ENCODE results near the gene DIDO1. TPM values are rescaled to one million over a fixed set of nuclear protein-coding genes. Genes with fewer than 3 reads are reported as not detected.

Gene DIDO1
- total RNA-seq, 2 experiments from 2014 or later: 51.9 to 54.3 TPM

GRCh38 chr20:62952968-62953838 is 26.9 kb upstream of the DIDO1 start:
- H3K36me3 Mint-ChIP-seq (ENCODE audit: low read depth): peaks cover 24% of the 10 kb centered on the region
- no peak for ATAC-seq (ENCODE audit: poor library complexity)
- no peaks in the 10 kb centered on the region for H3K27me3 Mint-ChIP-seq
- Histone ChIP-seq H3K27me3 (ENCODE audit: control insufficient read depth in 1 of 2, insufficient read depth in 2 of 2, low read length in 2 of 2) (no peaks in the 10 kb centered on the region), H3K4me3 (ENCODE audit: low read length) (peak overlapping the region; percentile 46), H3K36me3 (ENCODE audit: insufficient read depth, low read length) (peaks cover 20% of the 10 kb centered on the region), H3K27ac (ENCODE audit: low read depth in 1 of 2, low read length in 2 of 2) (peak overlapping the region; percentile 17 to 78), H3K9me3 (ENCODE audit: control insufficient read depth in 1 of 2, insufficient read depth in 1 of 2, low read length in 2 of 2) (peaks cover 0 to 9% of the 10 kb centered on the region in 2 experiments), H3K4me1 (ENCODE audit: insufficient read depth, low read length) (peaks cover 42% of the 10 kb centered on the region)
- peaks cover 31% of the 10 kb centered on the region for H3K4me1 Mint-ChIP-seq (ENCODE audit: low read depth)
- H3K27ac Mint-ChIP-seq: peak overlapping the region; percentile 90
- TF ChIP-seq, protein P1, sequence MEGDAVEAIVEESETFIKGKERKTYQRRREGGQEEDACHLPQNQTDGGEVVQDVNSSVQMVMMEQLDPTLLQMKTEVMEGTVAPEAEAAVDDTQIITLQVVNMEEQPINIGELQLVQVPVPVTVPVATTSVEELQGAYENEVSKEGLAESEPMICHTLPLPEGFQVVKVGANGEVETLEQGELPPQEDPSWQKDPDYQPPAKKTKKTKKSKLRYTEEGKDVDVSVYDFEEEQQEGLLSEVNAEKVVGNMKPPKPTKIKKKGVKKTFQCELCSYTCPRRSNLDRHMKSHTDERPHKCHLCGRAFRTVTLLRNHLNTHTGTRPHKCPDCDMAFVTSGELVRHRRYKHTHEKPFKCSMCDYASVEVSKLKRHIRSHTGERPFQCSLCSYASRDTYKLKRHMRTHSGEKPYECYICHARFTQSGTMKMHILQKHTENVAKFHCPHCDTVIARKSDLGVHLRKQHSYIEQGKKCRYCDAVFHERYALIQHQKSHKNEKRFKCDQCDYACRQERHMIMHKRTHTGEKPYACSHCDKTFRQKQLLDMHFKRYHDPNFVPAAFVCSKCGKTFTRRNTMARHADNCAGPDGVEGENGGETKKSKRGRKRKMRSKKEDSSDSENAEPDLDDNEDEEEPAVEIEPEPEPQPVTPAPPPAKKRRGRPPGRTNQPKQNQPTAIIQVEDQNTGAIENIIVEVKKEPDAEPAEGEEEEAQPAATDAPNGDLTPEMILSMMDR (IDR thresholded peaks at IDR 0.05): no peak
- ChIA-PET CTCF (interaction anchor here (1.1 to 2.1 kb wide), 2 partner anchors 19 to 56 kb away, joined by 3 to 7 read pairs; no protein-coding TSS in a partner anchor), POLR2A (interaction anchor here (0.6 to 3.1 kb wide), 13 partner anchors 11 to 159 kb away, joined by 3 to 41 read pairs (median 9); partner anchors contain the start of genes DIDO1, GID8 and TCFL5)
- DNase-seq: peak in 1 of 14 experiments; percentile 11
- intact Hi-C loops (cut with DNase I, micrococcal nuclease): loop anchor here in 1 of 2 experiments (10.0 kb wide), 1 partner anchor 52 kb away; the partner anchor contains the start of gene BHLHE23
- no peaks in the 10 kb centered on the region for H3K9me3 Mint-ChIP-seq
- peak overlapping the region; percentile 88 for H3K4me3 Mint-ChIP-seq

- ATAC-seq (ENCODE audit: poor library complexity) (no peak), DNase-seq (peak in 7 of 14 experiments; percentile 16 to 67 (median 51))
- peaks cover 26% of the 10 kb centered on the region for H3K36me3 ChIP-seq (ENCODE audit: insufficient read depth, low read length)
- peaks cover 42% of the 10 kb centered on the region for H3K4me1 ChIP-seq (ENCODE audit: insufficient read depth, low read length)
- POLR2A ChIA-PET: interaction anchor here (0.6 to 3.1 kb wide), 2 partner anchors 15 to 51 kb away, joined by 3 to 41 read pairs; partner anchors contain the start of gene GID8
- Mint-ChIP-seq H3K36me3 (ENCODE audit: low read depth) (peaks cover 32% of the 10 kb centered on the region), H3K4me1 (ENCODE audit: low read depth) (peaks cover 31% of the 10 kb centered on the region), H3K4me3 (peak within 1 kb of the TSS; percentile 88), H3K9me3 (no peaks in the 10 kb centered on the region), H3K27me3 (no peaks in the 10 kb centered on the region), H3K27ac (peak within 1 kb of the TSS; percentile 90)
- intact Hi-C loops (cut with DNase I, micrococcal nuclease): loop anchor here in 1 of 2 experiments (10.0 kb wide), 1 partner anchor 52 kb away; the partner anchor contains the start of gene BHLHE23
- H3K27ac ChIP-seq (ENCODE audit: low read depth in 1 of 2, low read length in 2 of 2): peak within 1 kb of the TSS; percentile 17 to 78
- TF ChIP-seq, protein P1 (IDR thresholded peaks at IDR 0.05): no peak
- CTCF ChIA-PET: no interaction called here
- no peaks in the 10 kb centered on the region for H3K27me3 ChIP-seq (ENCODE audit: control insufficient read depth in 1 of 2, insufficient read depth in 2 of 2, low read length in 2 of 2)
- peaks cover 0 to 9% of the 10 kb centered on the region in 2 experiments for H3K9me3 ChIP-seq (ENCODE audit: control insufficient read depth in 1 of 2, insufficient read depth in 1 of 2, low read length in 2 of 2)
- H3K4me3 ChIP-seq (ENCODE audit: low read length): peak within 1 kb of the TSS; percentile 46
Observed at GRCh38 chr20:62952373-62952967, 26.2 kb upstream of the DIDO1 start, which contains the start of gene SLC17A9. TSS of gene SLC17A9 (plus strand) at chr20:62952709. CDS start at chr20:62952831, 122 bp downstream.

GRCh38 chr20:62951896-62952372 is 25.6 kb upstream of the DIDO1 start:
- ChIA-PET CTCF (no interaction called here), POLR2A (no interaction called here)
- ATAC-seq (ENCODE audit: poor library complexity) (no peak), DNase-seq (no peak)
- Histone ChIP-seq H3K27me3 (ENCODE audit: control insufficient read depth in 1 of 2, insufficient read depth in 2 of 2, low read length in 2 of 2) (no peaks in the 10 kb centered on the region), H3K9me3 (ENCODE audit: control insufficient read depth in 1 of 2, insufficient read depth in 1 of 2, low read length in 2 of 2) (peaks cover 0 to 9% of the 10 kb centered on the region in 2 experiments), H3K27ac (ENCODE audit: low read depth in 1 of 2, low read length in 2 of 2) (peak overlapping the region in 1 of 2 donors; percentile 15), H3K4me1 (ENCODE audit: insufficient read depth, low read length) (peaks cover 42% of the 10 kb centered on the region), H3K4me3 (ENCODE audit: low read length) (peak overlapping the region; percentile 14), H3K36me3 (ENCODE audit: insufficient read depth, low read length) (peaks cover 32% of the 10 kb centered on the region)
- H3K4me1 Mint-ChIP-seq (ENCODE audit: low read depth): peaks cover 31% of the 10 kb centered on the region
- H3K27ac Mint-ChIP-seq: no peak overlapping the region
- TF ChIP-seq, protein P1 (IDR thresholded peaks at IDR 0.05): no peak
- no peak overlapping the region for H3K4me3 Mint-ChIP-seq
- intact Hi-C loops (cut with DNase I, micrococcal nuclease): loop anchor here in 1 of 2 experiments (10.0 kb wide), 1 partner anchor 53 kb away; the partner anchor contains the start of gene BHLHE23
- peaks cover 37% of the 10 kb centered on the region for H3K36me3 Mint-ChIP-seq (ENCODE audit: low read depth)
- H3K27me3 Mint-ChIP-seq: no peaks in the 10 kb centered on the region
- H3K9me3 Mint-ChIP-seq: no peaks in the 10 kb centered on the region
